DOHH2 (cell line): Measurements from ENCODE around the gene CDK6.

Experiments used
- H3F3A ChIP-seq: fragments of 200-600 bp; sonication (generic), shearing (Covaris generic); 2 replicates; pipeline ENCODE4 v1.6.0; 2016; ENCODE audit warnings: antibody characterized with exemption, mild to moderate bottlenecking; ENCODE audit not compliant: control insufficient read depth, insufficient read depth
- H3K27ac ChIP-seq: fragments of 200-600 bp; sonication (generic); 2 replicates; pipeline ENCODE4 v1.5.1; 2014; ENCODE audit warnings: low read depth, mild to moderate bottlenecking, low read length, moderate library complexity
- H3K27me3 ChIP-seq: fragments of 200-600 bp; sonication (generic); 2 replicates; pipeline ENCODE4 v1.6.1; 2014; ENCODE audit warnings: mild to moderate bottlenecking, low read length, mixed read lengths; ENCODE audit not compliant: control insufficient read depth
- H3K36me3 ChIP-seq: fragments of 200-600 bp; sonication (generic); 2 replicates; pipeline ENCODE4 v1.6.1; 2014; ENCODE audit warnings: mild to moderate bottlenecking, low read length, moderate library complexity, mixed read lengths; ENCODE audit not compliant: control insufficient read depth
- H3K4me1 ChIP-seq: fragments of 200-600 bp; sonication (generic); 2 replicates; pipeline ENCODE4 v1.6.1; 2014; ENCODE audit warnings: mild to moderate bottlenecking, low read length, mixed read lengths; ENCODE audit not compliant: control insufficient read depth
- H3K4me2 ChIP-seq: fragments of 200-600 bp; sonication (generic); 2 replicates; pipeline ENCODE4 v1.6.0; 2014; ENCODE audit warnings: mild to moderate bottlenecking, low read length, moderate library complexity
- H3K4me3 ChIP-seq: fragments of 200-600 bp; sonication (generic); 2 replicates; pipeline ENCODE4 v1.5.1; 2014; ENCODE audit warnings: mild to moderate bottlenecking, low read length, mixed read lengths
- H3K79me2 ChIP-seq: fragments of 200-600 bp; sonication (generic); 2 replicates; pipeline ENCODE4 v1.6.1; 2014; ENCODE audit warnings: mild to moderate bottlenecking, low read length, mixed read lengths; ENCODE audit not compliant: control insufficient read depth
- H3K9me2 ChIP-seq: fragments of 200-600 bp; sonication (generic); replicated peaks from 2 replicates; pipeline ENCODE4 v1.6.1; 2014; ENCODE audit warnings: mild to moderate bottlenecking, low read length, mixed read lengths; ENCODE audit not compliant: control insufficient read depth
- H3K9me3 ChIP-seq: fragments of 200-600 bp; sonication (generic); 2 replicates; pipeline ENCODE4 v1.6.1; 2014; ENCODE audit warnings: antibody characterized with exemption, low read length, mixed read lengths; ENCODE audit not compliant: control insufficient read depth, insufficient read depth
- H4K20me1 ChIP-seq: fragments of 200-600 bp; sonication (generic); 2 replicates; pipeline ENCODE4 v1.6.0; 2014; ENCODE audit warnings: low read depth, mild to moderate bottlenecking, antibody characterized with exemption, low read length, moderate library complexity; ENCODE audit not compliant: control insufficient read depth, insufficient read depth
- CTCF ChIP-seq: fragments of 200-600 bp; sonication (generic); IDR thresholded peaks from one replicate; pipeline ENCODE4 v1.5.1; 2014; ENCODE audit warnings: antibody characterized with exemption, mild to moderate bottlenecking, low read depth, low read length; ENCODE audit not compliant: poor library complexity, severe bottlenecking
- EZH2phosphoT487 ChIP-seq: fragments of 200-600 bp; sonication (generic); IDR thresholded peaks from 2 replicates; pipeline ENCODE4 v1.6.1; 2017; ENCODE audit warnings: borderline replicate concordance, mild to moderate bottlenecking, antibody characterized with exemption, low read length, moderate library complexity, mixed read lengths

The CDK6 gene

GRCh38 chr7:92697012-92697411 is 139.4 kb downstream of the CDK6 start:
- no peaks in the 10 kb centered on the region; the same call in 1 of the 2 replicates for H3K4me1 ChIP-seq
- TF ChIP-seq EZH2phosphoT487 = no peak
- no peak for TF ChIP-seq CTCF
- H3F3A ChIP-seq = 0 out of 2 replicates have a peak, but pooled peaks cover 7% of the 10 kb centered on the region
- no peak overlapping the region for H3K4me3 ChIP-seq
- H3K9me3 ChIP-seq = peaks cover 3% of the 10 kb centered on the region; the same call in 1 of the 2 replicates
- peaks cover 4% of the 10 kb centered on the region; the same call in 1 of the 2 replicates for H3K36me3 ChIP-seq
- no peaks in the 10 kb centered on the region; the same call in 1 of the 2 replicates for H4K20me1 ChIP-seq
- no peak overlapping the region for H3K4me2 ChIP-seq
- no peaks in the 10 kb centered on the region for H3K27me3 ChIP-seq
- no peak overlapping the region for H3K27ac ChIP-seq
- H3K9me2 ChIP-seq = no peaks in the 10 kb centered on the region
- no peaks in the 10 kb centered on the region for H3K79me2 ChIP-seq

- H4K20me1 ChIP-seq = no peaks in the 10 kb centered on the region; the same call in 1 of the 2 replicates
- H3K27me3 ChIP-seq = no peaks in the 10 kb centered on the region
- no peak overlapping the region for H3K27ac ChIP-seq
- H3K4me1 ChIP-seq = peaks cover 4% of the 10 kb centered on the region
- 0 out of 2 replicates have a peak, but pooled peaks cover 7% of the 10 kb centered on the region for H3F3A ChIP-seq
- peaks cover 4% of the 10 kb centered on the region; the same call in 1 of the 2 replicates for H3K36me3 ChIP-seq
- H3K79me2 ChIP-seq = no peaks in the 10 kb centered on the region
- H3K4me2 ChIP-seq = no peak overlapping the region
- H3K9me2 ChIP-seq = no peaks in the 10 kb centered on the region
- no peak for TF ChIP-seq CTCF
- no peak for TF ChIP-seq EZH2phosphoT487
- H3K4me3 ChIP-seq = no peak overlapping the region
- H3K9me3 ChIP-seq = peaks cover 3% of the 10 kb centered on the region; the same call in 1 of the 2 replicates
Observed at GRCh38 chr7:92696584-92696983, 139.8 kb downstream of the CDK6 start.

GRCh38 chr7:92695308-92696261 is 140.8 kb downstream of the CDK6 start:
- TF ChIP-seq CTCF (no peak), EZH2phosphoT487 (no peak)
- H3F3A ChIP-seq = 0 out of 2 replicates have a peak, but pooled peaks cover 7% of the 10 kb centered on the region
- H3K27ac ChIP-seq = no peak overlapping the region
- H3K36me3 ChIP-seq = peaks cover 4% of the 10 kb centered on the region; the same call in 1 of the 2 replicates
- H3K79me2 ChIP-seq = no peaks in the 10 kb centered on the region
- H3K27me3 ChIP-seq = no peaks in the 10 kb centered on the region
- H3K4me1 ChIP-seq = peaks cover 5% of the 10 kb centered on the region
- H3K9me2 ChIP-seq = no peaks in the 10 kb centered on the region
- H3K4me3 ChIP-seq = no peak overlapping the region
- no peak overlapping the region for H3K4me2 ChIP-seq
- no peaks in the 10 kb centered on the region; the same call in 1 of the 2 replicates for H4K20me1 ChIP-seq
- peaks cover 3% of the 10 kb centered on the region; the same call in 1 of the 2 replicates for H3K9me3 ChIP-seq
